Activated CD8-positive, alpha-beta memory T cell treated with anti-CD3 and anti-CD28 coated beads, Interleukin-2, amount 50 U/mL, for 24 hours (primary cell): ENCODE results near the gene TC2N.
"Not testable (repeated sequence)": the region's sequence is repeated elsewhere in the genome, so short reads cannot be mapped to it uniquely, and the experiment has no call there.

Experiments
- DNase-seq: peaks from one replicate; pipeline ENCODE4 v3.0.0-alpha.2; 2020; ENCODE audit errors: extremely low read depth

TC2N gene

DNA sequence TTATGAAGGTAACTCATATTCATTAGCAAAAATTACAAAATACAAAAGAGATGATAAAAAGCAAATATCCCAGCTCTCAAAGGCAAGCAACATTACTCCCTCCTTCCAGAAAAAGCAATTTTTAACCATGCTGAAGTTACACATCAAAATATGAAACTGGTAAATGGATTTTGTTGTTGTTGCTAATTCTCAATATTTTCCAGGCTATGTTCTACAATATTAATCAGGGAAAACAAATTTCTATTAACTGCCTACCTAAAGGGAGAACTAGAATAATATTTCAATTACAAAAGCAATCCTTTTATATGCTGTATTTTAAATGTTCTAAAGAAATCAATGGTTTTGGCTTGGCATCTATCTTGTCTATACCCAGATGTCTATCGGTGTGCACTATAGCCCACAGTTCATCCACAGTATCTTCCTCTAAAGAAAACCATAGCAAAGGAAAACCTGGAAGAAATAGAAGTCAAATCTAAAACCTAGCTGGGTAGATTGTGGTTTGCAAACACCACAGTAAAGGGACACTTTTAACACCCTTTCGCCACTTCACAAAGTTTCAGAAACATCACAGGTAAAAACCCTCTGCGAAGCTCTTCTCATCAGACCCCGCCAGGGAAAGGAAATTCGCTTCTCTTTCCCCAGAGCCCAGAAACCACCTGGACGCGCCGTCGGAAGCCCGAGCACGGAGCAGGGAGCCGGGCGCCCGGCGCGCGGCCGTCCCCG, 32.0 kb downstream of the TC2N start:
- no peak for DNase-seq

DNA sequence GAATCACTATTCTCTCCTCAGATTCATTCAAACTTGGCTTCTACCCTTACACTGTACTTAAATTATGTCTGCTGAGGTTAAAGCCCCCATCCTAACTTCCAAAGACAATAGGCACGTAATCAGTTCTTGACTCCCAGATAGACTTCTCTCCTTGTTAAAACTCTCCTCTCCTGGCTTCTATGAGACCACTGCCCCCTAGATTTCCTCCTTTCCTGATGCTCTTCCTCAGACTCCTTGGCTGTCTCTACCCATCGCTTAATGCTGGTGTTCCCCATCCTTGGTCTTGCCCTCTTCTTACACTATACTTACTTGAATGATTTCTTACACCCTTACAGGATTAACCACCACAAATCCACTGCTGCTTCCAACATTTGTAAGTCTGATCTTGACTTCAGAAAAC, 32.8 kb downstream of the TC2N start:
- no peak for DNase-seq

- DNase-seq = no peak
Measured at GRCh38 chr14:91831337-91831736, 36.0 kb downstream of the TC2N start.

- DNase-seq = no peak
Measured at GRCh38 chr14:91830777-91831176, 36.6 kb downstream of the TC2N start.

- DNase-seq = no peak
Measured at GRCh38 chr14:91829511-91829910, 37.8 kb downstream of the TC2N start.

DNA sequence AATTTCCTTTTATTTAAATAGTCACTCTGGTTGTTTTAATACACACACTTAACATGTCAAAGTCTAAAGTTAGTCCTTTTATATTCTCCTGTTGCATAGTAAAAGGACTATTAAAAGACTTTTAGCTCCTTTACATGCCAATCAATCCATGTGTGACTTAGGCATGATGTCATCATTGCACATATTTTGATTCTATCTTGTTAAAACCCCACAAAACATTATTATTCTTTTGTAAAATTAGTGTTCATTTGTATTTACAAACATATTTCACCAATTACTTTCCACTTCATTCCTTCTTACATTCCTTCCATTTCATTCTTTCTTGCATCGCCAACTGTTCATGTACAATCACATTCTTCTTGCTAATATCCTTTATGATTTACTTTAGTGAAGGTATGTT, 39.6 kb downstream of the TC2N start:
- DNase-seq = no peak

DNA sequence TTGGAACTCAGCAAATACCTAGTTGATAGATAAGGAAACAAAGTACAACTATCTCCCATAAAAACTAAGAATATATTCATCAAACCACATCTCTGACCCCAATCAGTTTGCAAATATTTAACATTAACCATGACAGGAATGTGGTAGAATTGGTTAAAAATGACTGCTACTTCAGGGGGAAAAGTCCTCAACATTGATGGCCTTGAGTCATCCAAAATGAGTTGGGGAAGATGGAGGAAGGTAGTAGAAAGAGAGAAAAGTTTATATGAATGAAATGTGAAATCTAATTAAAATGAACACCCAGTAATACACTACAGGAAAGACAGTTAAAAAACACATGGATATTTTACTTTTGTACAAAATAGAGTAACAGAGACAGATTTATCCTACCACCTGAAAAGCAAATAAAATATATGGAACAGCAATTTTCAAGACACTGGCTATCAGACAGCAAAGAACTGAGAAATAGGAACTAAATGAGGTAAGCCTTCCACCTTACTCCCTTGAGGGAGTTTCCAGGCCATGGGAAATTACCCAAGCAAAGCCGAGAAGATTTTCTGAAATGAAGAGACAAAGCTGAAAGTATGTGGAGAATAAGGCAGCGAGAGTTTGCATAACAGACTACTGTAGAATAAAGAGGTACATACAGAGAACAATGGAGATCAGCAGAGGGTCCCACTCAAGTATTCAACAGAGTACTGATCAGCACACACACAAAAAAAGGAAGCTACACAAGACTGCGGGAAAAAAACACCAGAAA, 49.6 kb downstream of the TC2N start:
- no peak for DNase-seq

DNA sequence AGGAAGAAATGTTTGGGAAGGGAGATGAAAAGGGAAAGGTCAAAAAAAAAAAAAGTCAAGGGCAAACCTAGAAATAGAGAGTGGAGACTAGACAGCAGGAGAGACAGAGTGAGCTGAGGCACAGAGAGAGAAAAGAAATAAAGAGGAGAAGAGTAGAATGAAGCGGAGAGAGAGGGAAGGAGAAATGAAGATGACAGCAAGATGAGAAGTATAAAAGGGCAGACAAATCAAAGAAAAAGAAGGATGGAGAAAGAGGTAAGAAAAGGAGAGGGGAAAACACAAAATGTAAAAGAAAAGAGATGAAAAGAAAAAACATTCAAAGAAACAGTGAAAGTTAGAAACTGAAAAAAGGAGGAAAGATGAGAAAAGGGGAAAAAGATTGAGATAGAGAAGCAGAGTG, 53.0 kb downstream of the TC2N start:
- DNase-seq = no peak

- DNase-seq = no peak
Measured at GRCh38 chr14:91810699-91811098, 56.6 kb downstream of the TC2N start.

DNA sequence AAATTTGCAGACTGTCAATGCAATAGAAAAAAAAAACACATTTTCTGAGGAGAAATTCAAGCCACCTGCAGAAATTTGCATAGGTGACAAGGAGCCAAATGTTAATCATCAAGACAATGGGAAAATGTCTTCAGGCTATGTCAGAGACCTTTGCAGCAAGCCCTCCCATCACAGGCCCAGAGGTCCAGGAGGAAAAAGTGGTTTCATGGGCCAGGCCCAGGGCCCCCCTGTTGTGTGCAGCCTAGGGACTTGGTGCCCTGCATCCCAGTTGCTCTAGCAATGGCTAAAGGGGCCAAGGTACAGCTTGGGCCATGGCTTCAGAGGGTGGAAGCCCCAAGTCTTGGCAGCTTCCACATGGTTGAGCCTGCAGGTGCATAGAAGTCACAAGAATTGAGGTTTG, 60.6 kb downstream of the TC2N start:
- no peak for DNase-seq

DNA sequence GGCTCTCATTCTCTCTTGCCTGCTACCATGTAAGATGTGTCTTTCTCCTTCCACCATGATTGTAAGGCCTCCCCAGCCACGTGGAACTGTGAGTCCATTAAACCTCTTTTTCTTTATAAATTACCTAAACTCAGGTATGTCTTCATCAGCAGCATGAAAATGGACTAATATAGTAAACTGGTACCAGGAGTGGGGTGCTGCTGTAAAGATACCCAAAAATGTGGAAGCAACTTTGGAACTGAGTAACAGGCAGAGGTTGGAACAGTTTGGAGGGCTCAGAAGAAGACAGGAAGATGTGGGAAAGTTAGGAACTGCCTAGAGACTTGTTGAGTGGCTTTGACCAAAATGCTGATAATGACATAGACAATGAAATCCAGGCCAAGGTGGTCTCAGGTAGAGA, 61.2 kb downstream of the TC2N start:
- DNase-seq = not testable (repeated sequence)

DNA sequence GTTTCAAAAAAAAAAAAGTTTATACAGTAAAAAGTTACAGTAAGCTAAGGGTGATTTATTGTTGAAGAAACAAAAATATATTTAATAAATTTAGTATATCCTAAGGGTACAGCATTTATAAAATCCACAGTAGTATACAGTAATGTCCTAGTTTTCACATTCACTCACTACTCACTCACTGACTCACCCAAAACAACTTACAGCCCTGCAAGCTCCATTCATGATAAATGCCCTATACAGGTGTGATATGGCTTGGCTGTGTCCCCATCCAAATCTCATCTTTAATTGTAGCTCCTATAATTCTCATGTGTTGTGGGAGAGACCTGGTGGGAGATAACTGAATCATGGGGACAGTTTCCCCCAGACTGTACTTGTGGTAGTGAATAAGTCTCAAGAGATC, 61.7 kb downstream of the TC2N start:
- no peak for DNase-seq

- DNase-seq = no peak
Measured at GRCh38 chr14:91801358-91801757, 66.0 kb downstream of the TC2N start.

DNA sequence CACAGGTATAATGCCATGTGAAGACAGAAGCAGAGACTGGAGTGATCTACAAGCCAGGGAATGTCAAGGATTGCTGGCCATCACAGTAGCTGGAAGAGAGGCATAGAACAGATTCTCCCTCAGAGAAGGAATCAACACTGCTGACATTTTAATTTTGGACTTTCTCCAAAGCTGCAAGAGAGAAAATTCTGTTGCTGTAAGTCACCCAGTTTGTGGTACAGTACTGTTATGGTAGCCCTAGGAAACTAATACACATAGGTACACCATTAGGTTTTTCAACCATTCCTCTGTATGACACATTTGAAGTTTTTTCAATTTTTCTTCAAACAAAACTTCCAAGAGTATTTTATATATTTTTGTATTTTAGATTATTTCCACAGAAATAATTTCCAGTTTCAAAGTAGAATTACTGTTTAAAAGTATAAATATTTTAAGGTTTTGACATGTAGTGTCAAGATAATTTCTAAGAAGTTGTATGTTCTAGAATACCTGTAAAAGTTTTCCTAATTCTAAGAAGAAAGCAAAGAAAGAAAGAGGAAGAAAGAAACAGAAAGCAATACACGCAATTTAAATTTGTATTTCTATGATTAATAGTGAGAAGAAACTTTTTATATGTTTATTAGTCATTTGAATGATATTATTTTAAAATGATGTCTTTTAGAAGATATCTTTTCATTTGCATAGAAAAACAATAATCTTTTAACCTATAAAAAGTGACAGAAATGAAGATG, 70.6 kb downstream of the TC2N start:
- DNase-seq = no peak

DNA sequence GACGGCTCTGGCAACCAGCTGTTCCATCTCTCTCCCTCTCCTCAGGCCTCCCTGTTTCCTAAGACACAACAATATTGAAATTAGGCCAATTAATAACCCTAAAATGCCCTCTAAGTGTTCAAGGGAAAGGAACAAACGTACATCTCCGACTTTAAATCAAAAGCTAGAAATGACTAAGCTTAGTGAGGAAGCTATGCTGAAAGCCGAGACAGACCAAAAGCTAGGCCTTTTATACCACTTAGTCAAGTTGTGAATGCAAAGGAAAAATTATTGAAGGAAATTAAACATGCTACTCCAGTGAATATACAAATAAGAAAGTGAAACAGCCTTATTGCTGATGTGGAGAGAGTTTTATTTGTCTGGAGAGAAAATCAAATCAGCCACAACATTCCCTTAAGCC, 73.6 kb downstream of the TC2N start:
- DNase-seq = no peak

DNA sequence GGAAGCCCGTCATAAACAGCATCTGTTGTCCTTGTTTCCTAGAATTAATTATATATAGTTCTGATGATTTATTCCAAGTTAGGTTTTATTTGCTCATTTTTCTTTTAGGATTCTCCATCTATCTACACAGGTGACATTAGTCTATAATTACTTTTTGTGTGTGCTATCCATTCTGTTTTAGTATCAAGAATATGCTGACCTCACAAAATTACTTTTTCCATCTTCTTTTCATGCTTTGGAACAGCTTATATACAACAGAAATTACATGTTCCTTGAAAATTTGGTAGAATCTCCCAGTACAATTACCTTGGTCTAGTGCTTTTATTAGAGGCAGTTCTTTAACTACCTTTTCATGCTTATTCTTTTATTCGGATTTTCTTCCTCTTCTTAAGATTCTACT, 81.1 kb downstream of the TC2N start:
- no peak for DNase-seq

- no peak for DNase-seq
Measured at GRCh38 chr14:91780452-91780851, 86.9 kb downstream of the TC2N start.

GRCh38 chr14:91778217-91778616, 89.1 kb downstream of the TC2N start:
- DNase-seq = no peak

- no peak for DNase-seq
Measured at GRCh38 chr14:91774140-91775096, 92.9 kb downstream of the TC2N start.

DNA sequence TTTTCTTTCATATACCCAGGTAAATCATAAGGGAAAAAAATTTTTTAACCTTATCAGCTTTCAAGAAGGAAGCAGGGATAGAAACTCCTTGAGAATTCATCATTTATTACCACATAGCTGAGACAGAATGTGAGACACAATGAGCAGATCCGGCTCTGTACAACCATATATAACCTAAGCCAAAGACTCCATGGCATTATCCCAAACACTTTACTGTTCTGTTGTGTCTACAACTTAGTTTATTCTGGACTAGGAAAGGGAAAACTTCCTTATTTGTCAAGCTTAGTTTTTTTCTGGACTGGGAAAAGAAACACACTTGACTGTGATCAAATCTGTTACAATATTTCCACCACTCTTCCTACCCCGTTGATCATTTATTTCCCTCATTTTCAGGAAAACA, 97.2 kb downstream of the TC2N start:
- DNase-seq = no peak

- DNase-seq = no peak
Measured at GRCh38 chr14:91755570-91756295, 111.6 kb downstream of the TC2N start.
